Epithelial cell of proximal tubule (primary cell): ENCODE results near the gene ATP2A1. TPM values are rescaled to one million over a fixed set of nuclear protein-coding genes. Genes with fewer than 3 reads are reported as not detected.
A peak's percentile ranks its signal among the peaks of the same experiment; 100 is the strongest.

ENCODE experiments used
- DNase-seq: peaks from one replicate; pipeline ENCODE4 v3.0.0-alpha.2; 2011; ENCODE audit warnings: low read depth
- H3K4me3 ChIP-seq: 2 replicates; pipeline ENCODE4 v1.5.1; 2011; ENCODE audit warnings: low read depth, mild to moderate bottlenecking, low read length
- total RNA-seq: library from RNA; depleted of rRNA; stranded (reverse); fragments of >200 nt; gene quantifications from 2 replicates; pipeline ENCODE4 v1.2.3, GENCODE V29; 2015
- TF ChIP-seq, protein P1 (sequence below): conservative IDR thresholded peaks from 2 replicates; pipeline ENCODE4 v1.5.1; 2012; ENCODE audit warnings: low read depth, mild to moderate bottlenecking, low read length

ATP2A1 gene
- total RNA-seq, 1 donor from 2014 or later = 0.92 TPM

DNA sequence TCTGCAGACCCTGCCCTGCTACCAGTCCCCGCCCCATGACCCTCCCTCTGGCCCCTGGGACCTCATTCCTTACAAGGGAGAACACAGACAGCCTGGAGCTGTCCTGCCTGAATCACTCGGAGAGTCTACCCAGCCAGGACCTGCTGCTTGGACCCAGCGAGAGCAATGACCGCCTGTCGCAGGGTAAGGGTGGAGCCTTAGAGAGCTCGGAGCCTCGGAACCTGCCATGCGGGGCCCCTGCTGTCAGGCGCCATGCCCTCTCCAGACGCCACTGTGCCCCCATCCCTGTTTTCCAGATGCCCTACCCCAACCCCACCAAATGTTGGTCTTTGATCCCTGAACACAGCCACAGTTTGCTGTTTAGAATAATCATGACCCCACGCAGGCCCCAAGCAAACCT, 9.1 kb upstream of the ATP2A1 start:
- no peak overlapping the region for H3K4me3 ChIP-seq
- no peak for DNase-seq
- TF ChIP-seq, protein P1, sequence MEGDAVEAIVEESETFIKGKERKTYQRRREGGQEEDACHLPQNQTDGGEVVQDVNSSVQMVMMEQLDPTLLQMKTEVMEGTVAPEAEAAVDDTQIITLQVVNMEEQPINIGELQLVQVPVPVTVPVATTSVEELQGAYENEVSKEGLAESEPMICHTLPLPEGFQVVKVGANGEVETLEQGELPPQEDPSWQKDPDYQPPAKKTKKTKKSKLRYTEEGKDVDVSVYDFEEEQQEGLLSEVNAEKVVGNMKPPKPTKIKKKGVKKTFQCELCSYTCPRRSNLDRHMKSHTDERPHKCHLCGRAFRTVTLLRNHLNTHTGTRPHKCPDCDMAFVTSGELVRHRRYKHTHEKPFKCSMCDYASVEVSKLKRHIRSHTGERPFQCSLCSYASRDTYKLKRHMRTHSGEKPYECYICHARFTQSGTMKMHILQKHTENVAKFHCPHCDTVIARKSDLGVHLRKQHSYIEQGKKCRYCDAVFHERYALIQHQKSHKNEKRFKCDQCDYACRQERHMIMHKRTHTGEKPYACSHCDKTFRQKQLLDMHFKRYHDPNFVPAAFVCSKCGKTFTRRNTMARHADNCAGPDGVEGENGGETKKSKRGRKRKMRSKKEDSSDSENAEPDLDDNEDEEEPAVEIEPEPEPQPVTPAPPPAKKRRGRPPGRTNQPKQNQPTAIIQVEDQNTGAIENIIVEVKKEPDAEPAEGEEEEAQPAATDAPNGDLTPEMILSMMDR = no peak

GRCh38 chr16:28872952-28873351, 5.3 kb upstream of the ATP2A1 start:
- H3K4me3 ChIP-seq = no peak overlapping the region
- TF ChIP-seq, protein P1 = no peak
- DNase-seq = no peak

GRCh38 chr16:28873543-28874201, 4.6 kb upstream of the ATP2A1 start:
- no peak for DNase-seq
- TF ChIP-seq, protein P1 = peak; percentile 73
- H3K4me3 ChIP-seq = no peak overlapping the region

- DNase-seq = no peak
- no peak overlapping the region for H3K4me3 ChIP-seq
- TF ChIP-seq, protein P1 = no peak
Measured at GRCh38 chr16:28874406-28874805, 3.9 kb upstream of the ATP2A1 start.

- DNase-seq = no peak
- no peak overlapping the region for H3K4me3 ChIP-seq
- TF ChIP-seq, protein P1 = no peak
Measured at GRCh38 chr16:28875134-28876018, 2.9 kb upstream of the ATP2A1 start.

GRCh38 chr16:28876019-28876659, 2.1 kb upstream of the ATP2A1 start:
- TF ChIP-seq, protein P1 = no peak
- no peak for DNase-seq
- H3K4me3 ChIP-seq = no peak overlapping the region
